NCI-H2227 (cell line): Measurements from ENCODE around the gene CAPN15.
A peak's percentile ranks its signal among the peaks of the same experiment; 100 is the strongest.

ENCODE experiments used
- DNase-seq: peaks from one replicate; lab custom pipeline; 2025; ENCODE audit not compliant: unreplicated experiment; lab: John Stamatoyannopoulos, UW

CAPN15 gene

DNA sequence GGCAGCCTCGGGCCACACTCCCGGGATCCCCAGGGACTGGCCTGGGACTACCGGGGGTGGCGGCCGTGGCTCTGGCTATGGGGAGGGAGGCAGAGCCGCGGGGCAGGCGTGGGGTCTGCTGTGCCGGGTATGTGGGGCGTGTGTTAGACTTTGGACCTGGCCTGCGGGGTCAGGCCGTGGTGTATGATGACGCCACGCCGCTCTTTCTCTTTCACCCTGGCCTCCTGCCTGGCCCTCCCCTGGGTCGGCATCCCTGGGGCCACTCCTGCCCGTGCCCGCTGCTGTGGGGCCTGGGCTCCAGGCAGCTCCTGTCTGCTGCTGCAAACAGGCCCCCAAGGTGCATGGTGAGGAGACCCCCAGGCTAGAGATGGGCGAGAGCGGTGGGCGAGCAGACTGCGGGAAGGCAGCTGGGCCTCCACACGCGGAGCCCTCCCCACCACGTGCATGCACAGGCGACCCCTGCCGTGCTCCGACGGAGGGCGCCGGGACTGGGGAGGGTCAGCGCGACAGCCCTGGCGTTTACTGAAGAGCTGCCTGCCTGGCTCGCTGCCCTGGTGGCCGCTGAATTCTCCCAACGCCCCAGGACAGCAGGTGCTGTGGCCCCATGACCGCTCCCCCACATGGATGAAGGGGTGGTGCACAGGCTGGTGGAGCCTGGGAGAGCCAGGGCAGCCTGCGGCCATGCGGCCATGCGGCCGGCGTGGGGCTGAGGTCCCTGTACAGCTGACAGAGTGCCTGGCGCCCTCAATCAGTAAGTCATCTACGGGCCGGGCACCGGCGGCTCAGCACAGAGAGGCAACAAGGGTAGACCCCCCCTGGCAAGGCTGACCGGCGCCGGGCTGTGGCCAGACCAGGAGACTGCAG, 16.0 kb downstream of the CAPN15 start:
- no peak for DNase-seq

DNA sequence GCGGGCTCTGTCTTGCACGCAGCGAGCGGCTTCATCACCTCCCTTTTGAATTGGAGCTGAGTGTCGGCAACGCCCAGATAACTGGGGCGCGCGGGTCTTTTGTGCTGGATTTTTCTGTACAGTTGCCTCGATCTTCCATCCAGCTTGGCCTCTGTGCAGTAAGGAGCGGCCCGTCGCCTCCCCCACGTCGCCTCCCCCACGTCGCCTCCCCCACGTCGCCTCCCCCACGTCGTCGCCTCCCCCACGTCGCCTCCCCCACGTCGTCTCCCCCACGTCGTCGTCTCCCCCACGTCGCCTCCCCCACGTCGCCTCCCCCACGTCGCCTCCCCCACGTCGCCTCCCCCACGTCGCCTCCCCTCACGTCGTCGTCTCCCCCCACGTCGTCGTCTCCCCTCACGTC, 17.0 kb downstream of the CAPN15 start:
- no peak for DNase-seq

DNA sequence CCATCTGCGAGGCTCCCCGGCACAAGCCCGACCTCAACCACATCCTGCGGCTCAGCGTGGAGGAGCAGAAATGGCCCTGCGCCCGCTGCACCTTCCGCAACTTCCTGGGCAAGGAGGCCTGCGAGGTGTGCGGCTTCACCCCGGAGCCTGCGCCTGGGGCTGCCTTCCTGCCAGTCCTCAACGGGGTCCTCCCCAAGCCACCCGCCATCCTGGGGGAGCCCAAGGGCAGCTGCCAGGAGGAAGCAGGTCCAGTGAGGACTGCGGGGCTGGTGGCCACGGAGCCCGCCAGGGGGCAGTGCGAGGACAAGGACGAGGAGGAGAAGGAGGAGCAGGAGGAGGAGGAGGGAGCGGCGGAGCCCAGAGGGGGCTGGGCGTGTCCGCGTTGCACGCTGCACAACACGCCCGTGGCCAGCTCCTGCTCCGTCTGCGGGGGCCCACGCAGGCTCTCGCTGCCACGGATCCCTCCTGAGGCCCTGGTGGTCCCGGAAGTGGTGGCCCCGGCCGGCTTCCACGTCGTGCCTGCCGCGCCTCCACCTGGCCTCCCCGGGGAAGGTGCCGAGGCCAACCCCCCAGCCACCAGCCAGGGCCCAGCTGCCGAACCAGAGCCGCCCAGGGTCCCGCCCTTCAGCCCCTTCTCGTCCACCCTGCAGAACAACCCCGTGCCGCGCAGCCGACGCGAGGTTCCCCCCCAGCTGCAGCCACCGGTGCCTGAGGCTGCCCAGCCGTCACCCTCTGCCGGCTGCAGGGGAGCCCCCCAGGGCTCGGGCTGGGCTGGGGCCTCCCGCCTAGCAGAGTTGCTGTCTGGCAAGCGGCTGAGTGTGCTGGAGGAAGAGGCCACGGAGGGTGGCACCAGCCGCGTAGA, 19.6 kb downstream of the CAPN15 start:
- DNase-seq: peak; percentile 33

DNA sequence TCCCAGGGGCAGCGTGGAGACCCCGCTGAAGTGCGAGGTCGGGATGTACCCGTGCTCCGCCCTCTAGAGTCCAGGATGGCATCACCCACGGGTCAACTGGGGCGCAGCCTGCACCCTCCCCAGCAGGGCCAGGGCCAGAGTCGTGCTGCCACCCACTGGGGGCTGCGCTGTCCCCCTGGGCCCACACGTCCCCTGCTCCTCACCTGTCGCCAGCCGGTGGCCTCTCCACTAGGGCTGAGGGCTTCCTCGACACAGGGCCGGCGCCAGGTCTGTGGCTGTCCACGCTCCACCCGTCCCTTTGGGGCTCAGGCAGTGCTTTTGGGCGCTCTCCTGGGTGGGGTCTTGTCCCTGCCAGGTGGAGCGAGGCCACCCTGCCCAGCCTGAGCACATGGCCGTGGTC, 21.1 kb downstream of the CAPN15 start:
- no peak for DNase-seq

DNA sequence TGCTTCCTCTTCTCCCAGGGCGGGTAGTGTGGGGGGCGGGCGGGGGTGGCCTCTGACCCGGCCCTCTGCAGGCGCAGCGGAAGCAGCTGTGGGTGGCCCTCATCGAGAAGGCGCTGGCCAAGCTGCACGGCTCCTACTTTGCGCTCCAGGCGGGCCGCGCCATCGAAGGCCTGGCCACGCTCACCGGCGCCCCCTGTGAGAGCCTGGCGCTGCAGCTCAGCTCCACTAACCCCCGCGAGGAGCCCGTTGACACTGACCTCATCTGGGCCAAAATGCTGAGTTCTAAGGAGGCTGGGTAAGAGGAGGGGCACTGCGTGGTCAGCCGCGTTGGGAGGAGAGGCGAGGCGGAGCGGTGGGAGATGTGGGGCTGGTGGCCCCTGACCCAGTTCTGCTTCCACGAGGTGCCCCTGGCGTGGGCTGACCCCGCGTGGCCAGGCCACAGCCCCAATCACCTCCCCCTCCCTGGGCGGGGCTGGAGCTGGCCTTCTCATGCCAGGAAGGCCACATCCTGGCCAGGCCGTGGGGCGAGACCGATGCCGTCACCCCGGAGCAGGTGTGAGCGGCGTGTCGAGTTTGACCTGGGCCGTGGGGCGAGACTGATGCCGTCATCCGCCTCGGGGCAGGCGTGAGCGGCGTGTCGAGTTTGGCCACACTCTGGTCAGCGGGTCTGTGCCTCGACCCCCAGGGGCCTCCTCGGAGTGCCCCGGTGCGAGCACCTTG, 22.2 kb downstream of the CAPN15 start:
- DNase-seq: no peak

DNA sequence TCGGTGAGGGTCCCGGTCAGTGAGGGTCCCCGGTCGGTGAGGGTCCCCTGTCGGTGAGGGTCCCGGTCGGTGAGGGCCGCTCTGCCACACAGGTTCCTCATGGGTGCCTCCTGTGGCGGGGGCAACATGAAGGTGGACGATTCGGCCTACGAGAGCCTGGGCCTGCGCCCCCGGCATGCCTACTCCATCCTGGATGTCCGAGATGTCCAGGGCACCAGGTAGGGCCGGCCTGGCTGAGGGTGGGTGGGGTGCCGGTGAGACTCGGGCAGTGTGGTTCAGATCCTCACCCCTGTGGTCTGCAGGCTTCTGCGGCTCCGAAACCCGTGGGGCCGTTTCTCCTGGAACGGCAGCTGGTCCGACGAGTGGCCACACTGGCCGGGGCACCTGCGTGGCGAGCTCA, 23.7 kb downstream of the CAPN15 start:
- no peak for DNase-seq

DNA sequence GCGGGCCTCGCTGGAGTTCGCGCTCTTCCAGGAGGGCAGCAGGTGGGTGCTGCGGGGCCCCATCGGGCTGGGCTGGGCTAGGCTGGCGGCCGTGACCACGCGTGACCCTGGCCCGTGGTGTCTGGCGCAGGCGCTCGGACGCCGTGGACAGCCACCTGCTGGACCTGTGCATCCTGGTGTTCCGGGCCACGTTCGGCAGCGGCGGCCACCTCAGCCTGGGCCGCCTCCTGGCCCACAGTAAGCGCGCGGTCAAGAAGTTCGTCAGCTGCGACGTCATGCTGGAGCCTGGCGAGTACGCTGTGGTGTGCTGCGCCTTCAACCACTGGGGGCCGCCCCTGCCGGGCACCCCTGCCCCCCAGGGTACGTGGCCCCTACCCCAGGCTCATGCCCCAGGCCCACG, 24.7 kb downstream of the CAPN15 start:
- no peak for DNase-seq

DNA sequence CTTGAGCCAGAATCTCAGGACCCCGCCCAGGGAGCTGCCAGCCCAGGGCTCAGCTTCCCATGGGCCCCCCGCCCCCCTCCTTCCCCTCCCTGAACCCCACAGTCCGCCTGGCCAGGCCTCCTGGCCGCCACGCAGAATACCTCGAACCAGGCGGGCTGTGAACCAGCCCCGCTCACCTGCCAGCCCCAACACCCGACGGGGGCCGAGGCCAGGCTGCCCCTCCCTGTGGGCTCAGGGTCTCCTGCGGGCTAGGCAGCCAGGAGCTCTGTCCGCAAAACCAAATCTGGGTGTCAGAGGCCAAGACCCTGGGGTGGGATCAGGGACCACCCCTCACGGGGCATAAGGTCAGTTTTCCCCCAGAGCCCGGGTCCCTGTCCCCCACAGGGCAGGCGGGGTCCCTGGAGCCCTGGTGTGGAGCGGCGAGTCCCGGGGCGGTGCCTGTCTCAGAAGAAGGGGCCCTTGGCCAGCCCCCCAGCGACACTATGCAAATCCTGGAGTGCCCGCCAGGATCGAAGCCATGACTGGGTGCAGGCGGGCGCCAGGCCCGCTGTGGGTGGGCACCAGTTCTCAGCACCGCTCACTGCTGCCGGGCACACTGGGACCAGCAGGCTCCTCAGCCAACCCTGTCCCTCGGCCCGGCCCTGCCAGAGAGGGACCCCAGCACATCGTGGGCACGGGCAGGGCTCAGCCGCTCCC, 26.2 kb downstream of the CAPN15 start:
- DNase-seq: no peak

DNA sequence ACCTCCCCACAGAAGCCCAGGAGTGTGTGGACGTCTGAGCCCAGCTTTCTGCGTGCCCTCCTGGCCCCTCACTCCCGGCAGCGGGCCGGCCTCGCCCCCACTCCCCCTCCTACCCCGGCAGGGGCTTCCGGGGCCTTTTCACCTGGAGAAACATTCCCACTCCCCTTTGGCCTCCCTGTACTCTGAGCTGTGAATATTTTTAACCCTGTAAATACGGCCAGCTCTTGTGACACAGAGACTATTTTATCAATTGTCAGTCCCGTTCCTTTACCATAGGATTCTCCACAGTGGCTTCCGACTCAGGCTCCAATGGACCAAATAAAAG, 26.7 kb downstream of the CAPN15 start:
- no peak for DNase-seq

DNA sequence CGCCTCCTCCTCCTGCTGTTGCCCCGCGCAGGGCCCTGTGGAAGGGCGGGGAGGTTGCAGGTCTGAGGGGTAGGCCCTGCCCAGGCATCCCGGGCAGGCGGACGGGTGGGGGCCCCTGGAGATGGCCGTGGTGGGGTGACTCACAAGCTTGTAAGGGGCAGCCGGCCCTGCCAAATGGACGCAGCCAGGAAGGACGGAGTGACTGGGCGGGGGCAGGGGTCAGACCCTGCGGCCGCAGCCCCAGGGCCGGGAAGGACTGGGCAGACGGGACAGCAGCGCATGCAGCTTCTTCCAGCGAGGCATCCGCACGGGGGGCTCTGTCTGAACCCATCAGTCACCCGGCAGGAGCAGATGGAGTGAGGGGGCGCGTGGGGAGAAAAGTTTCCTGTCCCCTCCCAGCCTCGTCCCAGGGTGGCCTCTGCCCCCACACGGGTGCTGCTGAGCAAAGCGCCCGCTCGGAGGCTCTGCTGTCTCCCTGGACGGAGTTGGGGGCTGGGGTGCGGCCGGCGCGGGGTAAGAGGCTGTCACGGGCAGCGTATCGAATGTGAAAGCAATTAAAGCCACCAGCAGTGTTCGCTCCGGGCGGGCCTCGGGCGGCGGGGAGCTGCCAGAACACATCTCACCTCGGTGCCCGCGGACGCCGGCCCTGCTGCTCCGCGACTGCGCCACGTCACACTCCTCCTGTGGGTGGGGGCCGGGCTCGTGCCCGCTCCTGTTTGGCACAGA, 27.3 kb downstream of the CAPN15 start:
- DNase-seq: no peak

DNA sequence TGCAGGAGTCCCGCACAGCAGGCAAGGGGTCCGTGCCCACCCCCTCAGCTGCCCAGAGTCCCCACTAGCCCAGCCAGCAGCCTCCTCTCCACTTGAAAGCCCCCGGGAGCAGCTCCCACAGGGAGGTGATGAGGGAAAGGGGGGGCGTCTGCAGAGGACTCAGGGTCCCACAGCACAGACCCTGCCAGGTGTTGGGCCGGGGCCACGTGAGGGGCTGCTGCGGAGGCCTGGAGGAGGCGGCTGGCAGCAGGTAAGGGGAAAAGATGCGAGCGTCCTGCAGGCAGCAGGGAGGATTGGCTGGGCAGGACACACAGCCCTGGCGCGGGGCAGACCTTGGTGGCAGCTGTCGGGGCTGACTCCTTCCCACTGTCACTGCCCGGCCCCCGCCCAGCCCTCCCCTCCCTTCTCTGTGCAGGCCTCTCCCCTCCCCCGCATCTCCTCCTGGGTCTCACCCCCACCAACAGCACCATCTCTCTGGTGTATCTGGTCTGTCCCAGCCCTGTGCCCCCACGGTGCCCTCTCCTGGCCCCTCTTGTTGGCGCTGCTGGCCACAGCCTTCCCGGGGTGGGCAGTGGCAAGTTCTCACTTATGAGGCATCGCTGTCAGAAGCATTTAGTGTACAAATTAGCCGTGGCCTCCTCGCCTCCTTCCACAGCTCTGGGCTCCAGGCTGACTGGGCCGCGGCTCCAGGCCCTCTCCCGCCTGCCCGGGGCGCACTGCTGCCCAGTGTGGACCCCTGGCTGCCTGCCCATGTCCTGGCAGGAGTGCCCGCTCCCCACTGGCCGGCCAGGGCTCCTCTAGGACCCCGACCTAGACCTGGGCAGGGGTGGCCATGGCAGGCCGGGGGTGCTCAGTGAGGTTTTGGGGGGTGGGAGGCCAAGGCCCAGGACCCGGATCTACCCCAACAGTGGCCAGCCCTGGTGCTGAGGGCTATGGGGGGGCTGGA, 28.3 kb downstream of the CAPN15 start:
- DNase-seq: no peak

DNA sequence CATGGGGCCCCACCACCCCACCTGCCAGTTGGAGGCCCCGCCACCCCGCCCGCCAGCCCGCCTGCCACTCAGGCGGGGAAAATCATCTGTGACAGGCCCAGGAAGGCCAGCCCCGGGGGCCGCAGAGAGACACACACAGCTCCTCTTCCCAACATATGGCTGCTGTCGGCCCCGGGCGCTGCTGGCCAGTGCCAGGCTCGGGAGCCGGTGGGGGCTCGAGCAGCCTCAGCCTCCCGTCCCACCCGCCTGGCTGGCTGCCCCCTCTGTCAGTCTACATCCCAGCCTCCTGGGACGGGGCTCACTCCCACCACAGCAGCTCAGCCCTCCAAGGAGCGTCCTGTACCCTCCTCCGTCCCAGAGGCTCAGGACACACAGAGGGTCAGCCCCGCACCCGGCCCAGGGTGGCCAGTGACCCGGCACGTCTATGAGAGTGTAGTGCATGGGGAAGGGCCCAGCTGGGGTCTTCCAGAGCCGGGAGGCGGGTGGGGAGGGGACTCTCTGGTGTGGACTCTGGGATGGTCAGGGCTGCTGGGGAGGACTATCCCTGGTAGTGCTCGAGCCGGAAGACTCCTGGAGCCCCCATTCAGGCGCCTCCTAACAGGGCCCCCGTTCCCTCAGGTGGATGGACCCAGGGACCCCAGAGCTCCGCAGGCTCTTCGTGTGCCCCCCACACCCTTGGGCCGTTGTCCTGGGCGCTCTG, 29.1 kb downstream of the CAPN15 start:
- no peak for DNase-seq

DNA sequence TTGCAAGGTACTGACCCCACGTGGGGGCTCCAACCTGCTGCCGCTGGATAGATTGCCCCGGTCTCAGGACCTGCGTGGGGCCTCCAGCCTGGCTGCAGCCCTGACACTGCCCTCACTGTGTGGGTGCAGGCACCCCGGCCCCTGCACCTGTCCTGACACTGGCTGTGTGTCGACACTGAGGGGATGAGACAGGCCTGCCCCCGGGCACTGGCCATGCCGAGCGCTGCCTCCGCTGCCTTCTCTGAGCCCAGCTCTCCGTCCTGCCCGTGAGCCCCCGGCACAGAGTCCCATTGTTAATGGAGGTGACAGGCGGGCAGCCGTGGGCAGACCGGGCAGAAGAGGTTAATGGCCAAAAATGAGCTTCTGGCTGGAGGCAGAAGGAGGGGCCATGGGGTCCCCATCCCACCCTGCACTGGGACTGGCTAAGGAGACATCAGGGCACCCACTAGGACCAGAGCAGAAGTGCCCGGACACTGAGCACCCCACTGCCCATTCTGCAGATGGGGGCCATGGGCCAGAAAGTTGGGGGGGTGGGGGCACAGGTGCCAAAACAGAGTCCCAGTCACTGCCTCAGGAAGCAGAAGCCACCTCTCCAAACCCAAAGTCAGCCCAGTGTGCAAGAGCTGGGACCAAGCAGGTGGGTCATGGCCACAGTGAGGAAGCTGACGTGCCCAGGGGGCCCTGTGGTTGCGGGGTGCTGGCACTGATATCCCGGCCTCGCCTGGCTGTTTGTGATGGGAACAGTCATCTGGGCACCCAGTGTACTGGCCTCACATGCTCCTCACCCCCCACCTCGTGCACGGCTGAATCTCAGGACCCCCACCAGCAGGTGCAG, 30.2 kb downstream of the CAPN15 start:
- no peak for DNase-seq

DNA sequence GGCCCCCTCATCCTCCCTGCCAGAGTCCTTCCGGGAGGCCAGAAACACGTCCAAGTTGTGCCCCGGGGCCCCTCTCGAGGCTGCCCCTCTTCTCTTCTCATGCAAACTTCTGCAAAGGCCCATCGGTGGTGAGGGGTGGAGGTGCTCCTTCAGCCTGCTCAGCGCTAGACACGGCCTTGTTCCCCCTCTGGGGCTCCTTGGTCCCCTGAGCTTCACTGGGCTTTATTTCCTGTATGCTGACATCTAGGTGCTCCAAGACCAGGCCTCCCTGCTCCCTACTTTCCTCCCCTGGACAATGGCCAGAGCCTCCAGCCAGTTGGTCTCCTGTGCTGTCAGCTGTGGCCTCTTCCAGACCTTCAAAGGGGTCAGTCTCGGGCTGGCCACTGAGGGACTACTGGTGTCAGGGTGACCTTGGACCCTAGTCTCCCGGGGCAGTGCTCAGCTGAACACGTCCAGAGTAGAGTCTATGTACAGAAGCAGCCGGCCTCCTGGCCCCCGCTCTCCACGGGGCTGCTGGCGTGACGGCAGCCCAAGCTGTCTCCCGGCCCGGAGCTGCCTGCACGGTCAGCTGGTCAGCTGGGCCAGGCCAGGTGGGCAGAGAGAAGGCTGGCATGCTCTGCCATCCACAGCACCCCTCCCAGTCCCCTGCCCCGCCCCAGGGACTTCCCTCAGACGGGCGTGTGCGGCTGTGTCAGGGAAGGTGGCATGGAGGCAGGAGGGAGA, 30.9 kb downstream of the CAPN15 start:
- DNase-seq: no peak

DNA sequence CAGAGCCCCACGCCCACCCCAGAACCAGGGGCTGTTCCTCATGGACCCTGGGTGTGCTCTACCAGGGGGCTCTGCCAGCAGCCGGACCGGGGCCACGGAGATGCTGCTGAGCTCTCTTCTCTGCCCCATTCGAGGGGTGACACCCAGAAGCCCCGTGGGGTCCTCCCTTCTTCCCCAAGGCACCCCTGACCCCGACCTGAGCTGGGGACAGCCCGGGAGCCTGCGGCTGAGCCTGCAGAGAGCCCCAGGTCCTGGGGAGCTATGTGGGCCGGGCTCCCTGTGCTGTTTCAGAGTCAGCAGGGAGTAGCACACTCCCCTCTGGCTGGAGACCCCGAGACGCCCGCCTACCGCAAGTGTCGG, 31.5 kb downstream of the CAPN15 start:
- DNase-seq: no peak

DNA sequence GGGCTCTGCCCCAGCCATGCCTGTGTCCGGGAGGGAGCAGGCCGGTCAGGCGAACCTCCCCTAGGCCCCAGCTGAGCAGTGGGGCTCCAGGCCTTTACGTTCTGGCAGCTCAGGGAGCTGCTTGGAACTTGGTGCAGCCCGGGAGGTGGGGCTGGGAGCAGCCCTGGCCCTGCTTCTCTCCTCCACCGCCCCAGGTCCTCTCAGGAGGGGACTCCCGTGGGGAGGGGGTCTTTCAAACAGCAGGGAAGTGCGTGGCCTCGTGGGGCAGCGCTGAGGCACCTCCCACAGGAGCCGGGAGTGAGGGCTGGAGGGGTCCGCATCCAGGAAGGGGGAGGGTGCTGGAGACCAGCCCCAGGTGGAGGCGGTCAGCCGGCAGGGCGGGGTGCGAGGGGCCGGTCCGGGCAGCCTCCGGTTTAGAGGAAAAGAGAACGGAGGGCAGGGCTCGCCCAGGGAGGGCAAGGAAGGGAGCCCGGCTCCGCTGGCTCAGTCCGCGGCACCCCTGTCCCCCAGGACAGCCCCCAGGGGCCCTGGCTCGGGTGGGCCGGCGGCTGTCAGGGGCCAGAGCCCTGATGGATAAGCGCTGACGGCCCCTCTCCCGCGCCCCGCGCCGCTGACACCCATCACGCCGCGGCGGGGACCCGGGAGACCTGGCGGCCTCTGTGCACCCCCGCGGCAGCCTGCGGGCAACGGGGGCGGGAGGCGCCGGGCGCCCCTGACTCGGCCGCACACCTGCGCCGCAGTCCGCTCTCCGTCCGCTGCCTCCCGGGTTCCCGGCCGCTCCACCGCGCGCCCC, 32.1 kb downstream of the CAPN15 start:
- no peak for DNase-seq
